GM21619 (cell line): Measurements from ENCODE around the gene TTC4.

Experiments used
- ATAC-seq: cut with Tn5 transposase; IDR thresholded peaks from one replicate; pipeline ENCODE4 v1.9.1; 2021; ENCODE audit not compliant: unreplicated experiment

The TTC4 gene

DNA sequence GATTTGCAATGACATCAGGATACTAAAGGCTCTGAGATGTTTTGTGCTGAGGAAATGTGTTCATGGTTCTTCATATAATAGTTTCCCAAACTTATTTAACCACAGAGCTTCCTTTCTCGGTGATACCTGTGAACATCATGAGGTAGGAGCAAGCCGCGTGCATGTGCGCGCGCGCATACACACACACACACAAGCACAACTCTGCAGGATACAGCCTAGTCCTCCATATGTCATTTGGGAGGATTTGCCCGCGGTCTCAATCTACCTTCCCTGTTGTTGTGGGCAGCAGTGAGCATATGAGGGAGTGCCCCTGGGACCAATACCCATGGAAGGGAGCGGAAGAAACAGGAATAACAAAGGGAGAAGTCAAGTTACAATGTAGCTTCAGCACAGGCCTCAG lies 12.2 kb upstream of the TTC4 start:
- ATAC-seq: no peak

- ATAC-seq: no peak
These were observed 10.5 kb upstream of the TTC4 start for GRCh38 chr1:54705153-54705552.

DNA sequence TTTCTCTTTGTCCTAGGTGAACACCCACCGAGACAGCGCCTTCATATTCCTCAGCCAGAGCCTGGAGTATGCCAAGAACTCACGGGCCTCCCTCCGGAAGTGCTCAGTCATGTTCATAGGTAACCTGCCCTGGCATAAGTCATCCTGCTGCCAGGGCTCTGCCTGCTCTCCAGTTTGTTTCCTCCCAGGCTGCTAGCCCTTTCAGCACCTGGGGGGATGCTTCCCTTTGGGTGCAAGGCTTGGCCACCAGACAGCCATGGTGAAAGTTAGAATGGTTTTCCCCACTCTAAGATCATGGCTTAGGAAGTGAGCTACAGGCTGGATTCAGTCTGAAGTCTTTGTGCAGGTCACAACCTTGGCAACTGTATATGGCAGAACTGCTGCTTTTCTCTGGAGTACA lies 9.2 kb upstream of the TTC4 start:
- ATAC-seq: no peak

- no peak for ATAC-seq
These were observed 7.3 kb upstream of the TTC4 start for GRCh38 chr1:54708385-54708784.

GRCh38 chr1:54709547-54710292 lies 5.9 kb upstream of the TTC4 start:
- no peak for ATAC-seq

DNA sequence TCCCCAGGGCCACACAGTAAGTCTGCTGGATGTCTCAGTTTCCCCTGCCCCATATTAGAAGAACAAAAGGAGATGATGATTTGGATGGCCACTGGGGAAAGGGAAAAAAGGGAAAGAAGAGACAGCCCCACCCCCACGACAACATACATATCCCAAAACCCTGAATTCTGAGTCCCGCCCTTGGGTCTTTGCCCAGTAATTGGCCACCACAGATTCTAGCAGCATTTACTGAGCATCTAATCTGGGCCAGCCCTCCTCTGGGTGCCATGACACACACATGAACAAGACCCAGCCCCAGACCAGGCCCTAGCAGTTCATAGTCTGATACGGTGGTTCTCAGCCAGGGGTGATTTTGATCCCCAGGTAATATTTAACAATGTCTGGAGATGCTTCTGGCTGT lies 5.2 kb upstream of the TTC4 start:
- ATAC-seq: no peak

DNA sequence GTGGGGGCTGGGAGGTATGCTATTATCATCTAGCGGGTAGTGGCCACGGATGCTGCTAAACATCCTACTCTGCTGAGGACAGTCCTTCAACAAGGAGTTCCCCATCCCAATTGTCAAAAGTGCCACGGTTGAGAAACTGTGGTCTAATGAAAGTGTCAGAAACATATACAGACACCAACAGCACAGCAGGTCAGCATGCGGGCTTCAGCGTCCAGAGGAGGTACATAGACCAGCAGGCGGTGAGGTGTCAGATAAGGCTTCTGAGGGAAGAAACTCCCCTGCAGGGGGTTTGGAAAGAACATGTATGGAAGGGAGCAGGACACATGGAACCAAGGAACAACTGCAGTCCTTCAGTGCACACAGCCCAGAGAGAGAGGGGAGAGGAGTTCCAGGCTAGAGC lies 4.8 kb upstream of the TTC4 start:
- no peak for ATAC-seq

GRCh38 chr1:54711536-54711935 lies 4.1 kb upstream of the TTC4 start:
- no peak for ATAC-seq

- no peak for ATAC-seq
These were observed 674 bp upstream of the TTC4 start for GRCh38 chr1:54714881-54715492.

- ATAC-seq: no peak
These were observed 812 bp downstream of the TTC4 start for GRCh38 chr1:54716299-54717047.

DNA sequence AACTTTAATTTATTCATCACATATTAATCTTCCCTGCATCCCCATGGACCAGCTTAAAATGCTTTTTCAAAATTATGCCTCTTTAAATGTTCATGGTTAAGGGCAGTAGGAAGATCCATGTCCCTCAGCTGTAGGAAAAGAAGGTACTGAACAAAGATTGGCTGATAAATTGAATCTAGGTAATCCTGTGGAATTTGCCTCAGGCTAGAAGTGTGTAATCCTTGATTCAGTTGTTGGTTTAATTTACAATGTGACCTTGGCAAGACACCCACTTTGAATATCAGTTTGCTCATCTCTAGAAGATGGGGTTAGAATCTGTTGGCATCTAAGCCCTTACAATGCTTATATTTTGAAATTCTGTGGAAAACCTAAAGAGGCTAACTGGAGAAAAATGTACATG lies 6.1 kb downstream of the TTC4 start:
- ATAC-seq: no peak

- ATAC-seq: no peak
These were observed 8.3 kb downstream of the TTC4 start for GRCh38 chr1:54723985-54724384.

DNA sequence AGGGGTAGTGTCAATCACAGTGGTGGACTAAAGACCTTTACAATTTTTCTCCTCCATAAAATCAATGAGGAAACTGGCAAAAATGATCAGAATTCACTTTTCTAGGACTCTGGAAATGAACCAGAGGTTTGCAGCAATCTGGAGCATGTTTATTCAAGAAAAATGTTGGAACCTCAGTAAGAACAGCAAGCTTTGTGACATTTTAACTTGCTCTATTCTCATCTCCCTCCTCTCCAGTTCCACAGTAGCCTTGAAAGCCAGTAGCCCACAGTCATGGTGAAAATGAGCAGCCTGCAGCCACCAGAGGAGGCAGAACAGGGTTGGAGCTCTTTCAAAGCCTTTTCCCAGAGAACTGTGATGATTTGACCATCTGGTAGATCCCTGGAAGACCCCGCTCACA lies 9.1 kb downstream of the TTC4 start:
- ATAC-seq: no peak

- no peak for ATAC-seq
These were observed 12.4 kb downstream of the TTC4 start for GRCh38 chr1:54728027-54728426.

DNA sequence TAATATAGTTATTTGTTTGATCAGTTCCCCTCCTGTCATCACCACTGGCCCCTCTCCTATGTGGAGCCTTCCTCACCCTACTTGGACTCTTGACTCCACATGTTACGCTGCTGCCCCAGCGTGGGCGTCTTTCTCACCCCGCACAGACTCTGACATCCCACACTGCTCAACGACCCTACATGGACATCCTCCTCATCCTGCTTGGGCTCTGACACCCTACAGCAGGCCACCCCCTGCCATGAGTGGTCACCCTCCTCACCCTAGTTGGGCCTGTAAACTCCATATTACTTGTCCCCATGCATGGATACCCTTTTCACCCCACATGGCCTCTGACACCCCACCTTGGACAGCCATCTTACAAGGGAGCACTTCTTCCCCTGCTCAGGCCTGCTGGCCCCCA lies 21.0 kb downstream of the TTC4 start:
- no peak for ATAC-seq

GRCh38 chr1:54738244-54738643 lies 22.6 kb downstream of the TTC4 start:
- no peak for ATAC-seq

- no peak for ATAC-seq
These were observed 25.9 kb downstream of the TTC4 start for GRCh38 chr1:54741531-54741930.

- ATAC-seq: no peak
These were observed 26.6 kb downstream of the TTC4 start for GRCh38 chr1:54742282-54742681.

- no peak for ATAC-seq
These were observed 28.0 kb downstream of the TTC4 start for GRCh38 chr1:54743416-54744226.

DNA sequence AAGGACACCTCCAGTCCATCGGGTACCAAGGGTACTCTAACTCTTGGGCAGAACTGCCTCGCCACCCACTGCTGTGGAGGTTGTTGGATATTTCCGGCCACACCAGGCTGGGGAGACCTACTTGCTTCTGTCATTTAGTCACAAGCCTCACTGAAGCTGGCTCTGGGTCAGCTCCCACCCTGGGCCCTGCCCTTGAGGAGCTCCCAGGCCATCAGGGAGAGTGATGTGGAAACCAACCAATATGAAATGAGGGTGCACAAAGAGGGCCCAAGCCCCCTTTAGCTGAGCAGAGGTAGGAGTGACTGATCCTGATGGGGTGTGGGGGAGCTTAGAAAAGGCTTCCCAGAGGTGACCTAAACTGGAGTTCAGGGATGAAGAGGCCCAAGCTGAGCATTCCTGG lies 29.0 kb downstream of the TTC4 start:
- ATAC-seq: no peak

DNA sequence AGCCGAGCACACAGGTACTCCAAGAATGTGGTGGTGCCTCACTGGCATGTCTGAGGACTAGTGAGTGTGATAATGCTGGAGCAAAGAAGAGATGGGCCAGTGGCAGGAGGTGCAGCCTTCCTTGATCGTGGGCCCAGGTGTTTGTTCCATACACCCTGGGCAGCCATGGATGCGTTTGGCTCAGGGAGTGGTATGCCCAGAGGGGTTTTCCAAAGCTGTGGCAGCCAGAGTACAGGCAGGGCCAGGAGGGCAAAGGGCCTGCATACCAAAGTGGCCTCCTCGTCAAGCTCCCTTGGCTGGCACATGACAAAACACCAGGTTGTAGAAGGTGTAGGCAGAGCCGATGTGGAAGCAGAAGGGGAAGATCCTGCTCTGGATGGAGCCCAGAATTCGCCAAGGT lies 29.6 kb downstream of the TTC4 start:
- no peak for ATAC-seq
